Activated CD4-positive, alpha-beta memory T cell treated with anti-CD3 and anti-CD28 coated beads, Interleukin-2, amount 10 ng/mL, durations not matched to agents 7 days and 5 days (primary cell): Measurements from ENCODE around the gene DCAF8L1. TPM values are rescaled to one million over a fixed set of nuclear protein-coding genes. Genes with fewer than 3 reads are reported as not detected.
"Not testable (repeated sequence)": the region's sequence is repeated elsewhere in the genome, so short reads cannot be mapped to it uniquely, and the experiment has no call there.

Experiments
- CTCF ChIA-PET: fragments of 350-600 bp; sonication (Branson Sonifier 250); formaldehyde crosslinking; loops from one replicate; lab custom pipeline; 2021; ENCODE audit warnings: antibody characterized with exemption, inconsistent platforms; lab: Charles Lee
- POLR2A ChIA-PET: fragments of 350-600 bp; sonication (Branson Sonifier 250); formaldehyde crosslinking; loops from one replicate; lab custom pipeline; 2021; ENCODE audit warnings: antibody characterized with exemption; lab: Charles Lee
- DNase-seq: peaks from one replicate; pipeline ENCODE4 v3.0.0-alpha.2; 2020
- H3K27ac Mint-ChIP-seq: one replicate; pipeline ENCODE4 v1.8.0; 2021; ENCODE audit warnings: mild to moderate bottlenecking, mixed read lengths
- H3K27me3 Mint-ChIP-seq: one replicate; pipeline ENCODE4 v1.8.0; 2021; ENCODE audit warnings: mixed read lengths
- H3K36me3 Mint-ChIP-seq: one replicate; pipeline ENCODE4 v1.8.0; 2021; ENCODE audit warnings: low read depth, mixed read lengths
- H3K4me1 Mint-ChIP-seq: one replicate; pipeline ENCODE4 v1.8.0; 2021; ENCODE audit warnings: mixed read lengths
- H3K4me3 Mint-ChIP-seq: one replicate; pipeline ENCODE4 v1.8.0; 2021; ENCODE audit warnings: mild to moderate bottlenecking, mixed read lengths
- H3K9me3 Mint-ChIP-seq: one replicate; pipeline ENCODE4 v1.8.0; 2021; ENCODE audit warnings: mixed read lengths
- total RNA-seq, 2 experiments: library from RNA; stranded (reverse); gene quantifications; one replicate each; pipeline ENCODE4 v1.2.3, GENCODE V29; 2021

Gene DCAF8L1
- total RNA-seq, 2 experiments from 2014 or later, result not detected

DNA sequence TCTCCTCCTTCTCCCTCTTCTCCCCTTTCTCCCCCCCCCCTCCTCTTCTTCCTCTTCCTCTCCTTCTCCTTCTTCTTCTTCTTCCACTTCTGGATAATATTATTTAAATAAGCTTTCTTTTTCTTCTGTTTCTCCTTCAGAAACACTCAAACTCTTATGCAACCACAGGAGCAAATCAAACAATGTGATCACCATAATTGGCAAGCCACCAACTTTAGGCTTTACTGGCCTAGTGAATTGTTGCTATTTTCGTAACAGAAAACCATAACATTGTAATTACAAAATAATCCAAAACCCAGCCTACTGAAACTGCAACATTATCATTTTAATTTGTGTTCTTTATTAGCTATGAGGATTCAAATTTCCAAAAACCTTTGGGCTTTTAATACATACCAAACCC, 14.3 kb downstream of the DCAF8L1 start:
- no peak for DNase-seq
- no peaks in the 10 kb centered on the region for H3K4me1 Mint-ChIP-seq
- H3K4me3 Mint-ChIP-seq, result no peak overlapping the region
- ChIA-PET POLR2A (no interaction called here), CTCF (no interaction called here)
- H3K36me3 Mint-ChIP-seq, result no peaks in the 10 kb centered on the region
- H3K27ac Mint-ChIP-seq, result no peak overlapping the region
- H3K27me3 Mint-ChIP-seq, result no peaks in the 10 kb centered on the region
- no peaks in the 10 kb centered on the region for H3K9me3 Mint-ChIP-seq

DNA sequence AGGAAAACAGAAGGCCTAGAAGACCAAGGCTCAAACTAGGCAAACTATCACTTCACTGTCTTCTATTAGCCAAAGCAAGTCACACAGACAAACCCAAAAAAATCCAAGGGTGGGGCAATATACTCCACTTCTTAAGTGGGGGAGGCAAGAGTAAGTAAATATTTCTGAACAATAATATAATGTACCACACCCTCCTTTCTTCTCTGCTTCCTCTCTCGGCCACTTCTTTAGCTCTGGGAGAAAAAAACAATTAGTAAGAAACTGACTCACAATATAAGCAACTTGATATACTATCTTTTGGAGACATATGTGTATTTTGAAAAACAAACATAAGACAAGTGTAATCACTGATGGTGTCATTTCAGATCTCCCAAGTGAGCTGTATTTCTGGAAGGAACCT, 14.8 kb downstream of the DCAF8L1 start:
- Mint-ChIP-seq H3K4me3 (no peak overlapping the region), H3K36me3 (no peaks in the 10 kb centered on the region), H3K9me3 (no peaks in the 10 kb centered on the region), H3K27me3 (no peaks in the 10 kb centered on the region), H3K27ac (no peak overlapping the region), H3K4me1 (no peaks in the 10 kb centered on the region)
- ChIA-PET POLR2A (no interaction called here), CTCF (no interaction called here)
- DNase-seq, result no peak

DNA sequence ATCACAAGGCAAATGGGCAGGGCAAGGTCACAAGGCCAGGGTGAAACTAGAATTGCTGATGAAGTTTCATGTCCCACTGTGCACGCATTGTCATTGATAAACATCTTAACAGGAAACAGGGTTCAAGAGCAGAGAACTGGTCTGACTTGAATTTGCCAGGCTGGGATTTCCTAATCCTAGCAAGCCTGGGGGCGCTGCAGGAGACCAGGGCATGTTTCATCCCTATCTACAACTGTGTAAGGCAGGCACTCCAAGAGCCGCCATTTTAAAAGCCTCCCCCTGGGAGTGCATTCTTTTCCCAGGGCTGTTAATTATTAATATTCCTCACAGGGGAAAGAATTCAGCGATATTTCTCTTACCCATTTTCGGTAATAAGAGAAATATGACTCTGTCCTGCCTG, 15.9 kb downstream of the DCAF8L1 start:
- POLR2A ChIA-PET, CTCF ChIA-PET, DNase-seq, H3K4me1 Mint-ChIP-seq, H3K9me3 Mint-ChIP-seq, H3K27ac Mint-ChIP-seq, H3K4me3 Mint-ChIP-seq, H3K27me3 Mint-ChIP-seq, H3K36me3 Mint-ChIP-seq: not testable (repeated sequence)

DNA sequence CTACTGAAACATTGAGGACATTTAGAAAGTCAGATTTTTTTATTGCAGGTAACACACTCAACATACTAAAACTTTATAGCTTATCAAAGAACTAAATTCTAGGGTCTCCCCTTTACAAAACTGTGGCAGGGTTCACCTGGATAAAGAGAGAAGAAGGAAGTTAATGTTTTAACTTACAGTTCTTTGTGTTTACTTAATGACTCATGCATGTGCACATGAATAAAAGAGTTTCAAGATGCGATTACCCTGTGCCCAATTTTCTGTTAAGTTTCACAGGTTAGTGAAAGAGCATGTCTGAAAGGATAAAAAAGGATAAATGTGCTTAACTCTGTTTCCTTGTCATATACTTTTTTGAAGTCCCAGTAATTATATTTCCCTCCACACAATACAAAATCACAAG, 16.8 kb downstream of the DCAF8L1 start:
- DNase-seq, result no peak
- CTCF ChIA-PET, result no interaction called here
- H3K4me3 Mint-ChIP-seq, result no peak overlapping the region
- H3K27me3 Mint-ChIP-seq, result no peaks in the 10 kb centered on the region
- no peak overlapping the region for H3K27ac Mint-ChIP-seq
- H3K9me3 Mint-ChIP-seq, result peaks cover 2% of the 10 kb centered on the region
- no peaks in the 10 kb centered on the region for H3K4me1 Mint-ChIP-seq
- POLR2A ChIA-PET, result no interaction called here
- H3K36me3 Mint-ChIP-seq, result no peaks in the 10 kb centered on the region

DNA sequence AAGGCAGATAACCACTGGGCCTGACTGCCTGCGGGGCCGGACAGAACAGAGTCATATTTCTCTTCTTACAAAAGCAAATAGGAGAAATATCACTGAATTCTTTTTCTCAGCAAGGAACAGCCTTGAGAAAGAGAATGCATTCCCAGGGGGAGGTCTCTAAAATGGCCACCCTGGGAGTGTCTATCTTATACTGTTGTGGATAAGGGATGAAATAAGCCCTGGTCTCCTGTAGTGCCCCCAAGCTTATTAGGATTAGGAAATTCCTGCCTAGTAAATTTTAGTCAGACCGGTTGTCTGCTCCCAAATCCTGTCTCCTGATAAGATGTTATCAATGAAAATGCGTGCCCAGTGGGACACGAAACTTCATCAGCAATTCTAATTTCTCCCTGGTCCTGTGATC, 20.8 kb downstream of the DCAF8L1 start:
- H3K27ac Mint-ChIP-seq, CTCF ChIA-PET, DNase-seq, H3K9me3 Mint-ChIP-seq, H3K36me3 Mint-ChIP-seq, H3K4me3 Mint-ChIP-seq, H3K27me3 Mint-ChIP-seq, POLR2A ChIA-PET, H3K4me1 Mint-ChIP-seq: not testable (repeated sequence)

DNA sequence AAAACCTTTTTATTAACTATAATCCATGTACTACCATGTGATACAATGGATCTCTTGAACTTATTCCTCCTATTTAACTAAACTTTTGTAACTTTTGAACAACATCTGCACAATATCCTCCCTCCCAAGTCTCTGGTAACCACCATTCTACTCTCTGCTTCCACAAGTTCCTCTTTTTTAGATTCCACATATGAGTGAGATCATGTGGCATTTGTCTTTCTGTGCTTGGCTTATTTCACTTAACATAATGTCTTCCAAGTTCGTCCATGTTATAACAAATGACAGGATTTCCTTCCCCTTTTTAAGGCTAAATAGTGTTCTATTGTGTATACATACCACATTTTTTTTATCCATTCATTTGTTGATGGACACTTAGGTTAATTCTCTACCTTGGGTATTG, 28.1 kb downstream of the DCAF8L1 start:
- no peak overlapping the region for H3K4me3 Mint-ChIP-seq
- DNase-seq, result no peak
- H3K27ac Mint-ChIP-seq, result no peak overlapping the region
- no peaks in the 10 kb centered on the region for H3K27me3 Mint-ChIP-seq
- ChIA-PET POLR2A (no interaction called here), CTCF (no interaction called here)
- no peaks in the 10 kb centered on the region for H3K36me3 Mint-ChIP-seq
- no peaks in the 10 kb centered on the region for H3K9me3 Mint-ChIP-seq
- no peaks in the 10 kb centered on the region for H3K4me1 Mint-ChIP-seq

DNA sequence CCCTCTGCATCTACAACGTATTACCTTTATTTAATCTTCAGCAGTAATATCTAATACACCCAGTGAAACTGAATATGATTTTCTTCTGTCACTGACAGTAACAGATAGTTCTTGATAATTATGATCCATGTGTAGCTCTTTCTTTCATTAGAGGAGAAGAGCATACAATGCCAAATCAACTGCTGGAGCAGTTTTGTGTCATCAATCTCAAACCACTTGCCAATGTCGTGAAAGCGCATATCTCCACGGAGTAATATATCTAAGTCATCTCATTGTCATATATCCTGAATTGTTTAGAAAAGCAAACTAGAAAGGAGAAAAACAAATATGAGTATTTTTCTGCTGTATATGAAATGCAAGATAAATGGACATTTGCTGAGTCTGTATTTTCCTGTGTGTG, 47.9 kb downstream of the DCAF8L1 start:
- no peak for DNase-seq
- H3K4me3 Mint-ChIP-seq, result no peak overlapping the region
- no peak overlapping the region for H3K27ac Mint-ChIP-seq
- ChIA-PET POLR2A (no interaction called here), CTCF (no interaction called here)
- H3K9me3 Mint-ChIP-seq, result peaks cover 6% of the 10 kb centered on the region
- H3K27me3 Mint-ChIP-seq, result no peaks in the 10 kb centered on the region
- H3K4me1 Mint-ChIP-seq, result no peaks in the 10 kb centered on the region
- no peaks in the 10 kb centered on the region for H3K36me3 Mint-ChIP-seq

Other genes with a start within 250 kb of the DCAF8L1 start
- not detected for gene MAGEB10, start 173.5 kb downstream of the DCAF8L1 start, total RNA-seq